ENCODE data around the gene APOC1.

GRCh38 chr19:44943801-44944249, 29.4 kb downstream of the APOC1 start:
- TF ChIP-seq CTCF (IDR thresholded peaks at IDR 0.05) (no peak), POLR2A (IDR thresholded peaks at IDR 0.05) (no peak)
